DND-41 (cell line): ENCODE results near the gene RAB37.
A peak's percentile ranks its signal among the peaks of the same experiment; 100 is the strongest.

Experiments
- EZH2 ChIP-seq: IDR thresholded peaks from 3 replicates; pipeline ENCODE4 v1.6.1; 2012; ENCODE audit warnings: borderline replicate concordance, low read depth, mild to moderate bottlenecking, moderate library complexity, low read length, inconsistent platforms; ENCODE audit not compliant: severe bottlenecking
- TF ChIP-seq, protein P1 (sequence below): IDR thresholded peaks from 2 replicates; pipeline ENCODE4 v1.5.1; 2012; ENCODE audit warnings: borderline replicate concordance, low read length, moderate library complexity, mild to moderate bottlenecking; ENCODE audit not compliant: poor library complexity, severe bottlenecking; ENCODE audit errors: extremely low read depth

DNA sequence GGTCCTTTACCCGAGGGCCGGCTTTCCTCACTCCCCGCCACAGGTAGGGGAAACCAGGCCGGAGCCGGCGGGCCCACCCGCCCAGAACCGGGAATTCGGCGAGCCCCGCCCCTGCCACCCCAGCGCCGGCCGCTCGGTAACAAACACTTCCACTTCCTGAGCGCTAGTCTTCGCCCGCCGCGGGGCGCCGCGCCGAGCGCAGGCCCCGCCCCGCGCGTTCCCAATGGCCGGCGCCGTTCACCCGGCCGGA lies 11.1 kb downstream of the RAB37 start:
- TF ChIP-seq, protein P1, sequence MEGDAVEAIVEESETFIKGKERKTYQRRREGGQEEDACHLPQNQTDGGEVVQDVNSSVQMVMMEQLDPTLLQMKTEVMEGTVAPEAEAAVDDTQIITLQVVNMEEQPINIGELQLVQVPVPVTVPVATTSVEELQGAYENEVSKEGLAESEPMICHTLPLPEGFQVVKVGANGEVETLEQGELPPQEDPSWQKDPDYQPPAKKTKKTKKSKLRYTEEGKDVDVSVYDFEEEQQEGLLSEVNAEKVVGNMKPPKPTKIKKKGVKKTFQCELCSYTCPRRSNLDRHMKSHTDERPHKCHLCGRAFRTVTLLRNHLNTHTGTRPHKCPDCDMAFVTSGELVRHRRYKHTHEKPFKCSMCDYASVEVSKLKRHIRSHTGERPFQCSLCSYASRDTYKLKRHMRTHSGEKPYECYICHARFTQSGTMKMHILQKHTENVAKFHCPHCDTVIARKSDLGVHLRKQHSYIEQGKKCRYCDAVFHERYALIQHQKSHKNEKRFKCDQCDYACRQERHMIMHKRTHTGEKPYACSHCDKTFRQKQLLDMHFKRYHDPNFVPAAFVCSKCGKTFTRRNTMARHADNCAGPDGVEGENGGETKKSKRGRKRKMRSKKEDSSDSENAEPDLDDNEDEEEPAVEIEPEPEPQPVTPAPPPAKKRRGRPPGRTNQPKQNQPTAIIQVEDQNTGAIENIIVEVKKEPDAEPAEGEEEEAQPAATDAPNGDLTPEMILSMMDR = peak; percentile 4
- no peak for TF ChIP-seq EZH2
